OCI-LY7 (cell line): ENCODE measurements around the gene PPBP.

ENCODE experiments used
- CTCF ChIP-seq: fragments of 200-600 bp; sonication (generic); conservative IDR thresholded peaks from 2 replicates; pipeline ENCODE4 v1.5.1; 2014; ENCODE audit warnings: mild to moderate bottlenecking, antibody characterized with exemption, low read length, moderate library complexity, mixed read lengths
- EZH2phosphoT487 ChIP-seq: fragments of 200-600 bp; sonication (generic); IDR thresholded peaks from 2 replicates; pipeline ENCODE4 v1.6.1; 2018; ENCODE audit warnings: low read depth, borderline replicate concordance, mild to moderate bottlenecking, mixed run types, antibody characterized with exemption, low read length, moderate library complexity, mixed read lengths

- no peak for TF ChIP-seq CTCF
- TF ChIP-seq EZH2phosphoT487 = no peak
These were observed 18.0 kb downstream of the PPBP start for GRCh38 chr4:73970011-73970410.
